ENCODE results near the gene PDAP1.
A peak's percentile ranks its signal among the peaks of the same experiment; 100 is the strongest.

- TF ChIP-seq RFX5 (IDR thresholded peaks at IDR 0.05; ENCODE audit: low read length), result 0 out of 2 replicates have a peak, but pooled peaks have one; percentile 9
- TF ChIP-seq EP300 (IDR thresholded peaks at IDR 0.05; ENCODE audit: borderline replicate concordance in 1 of 2, low read depth in 1 of 2, low read length in 1 of 2), result no peak
- TF ChIP-seq FOXM1 (IDR thresholded peaks at IDR 0.05; ENCODE audit: low read depth), result no peak
- no peak for TF ChIP-seq GABPA (IDR thresholded peaks at IDR 0.05; ENCODE audit: low read depth)
- TF ChIP-seq CTCF (IDR thresholded peaks at IDR 0.05), result no peak
- peak; percentile 43; the same call in 1 of the 2 replicates for TF ChIP-seq NFIC (IDR thresholded peaks at IDR 0.05; ENCODE audit: borderline replicate concordance)
- peak; percentile 96 for TF ChIP-seq MXI1 (IDR thresholded peaks at IDR 0.05; ENCODE audit: low read depth, low read length)
- no peak for TF ChIP-seq RCOR1 (IDR thresholded peaks at IDR 0.05; ENCODE audit: low read length)
- TF ChIP-seq USF2 (IDR thresholded peaks at IDR 0.05; ENCODE audit: borderline replicate concordance, low read depth, low read length), result no peak
- TF ChIP-seq GATA2 (CRISPR knock-in tag; IDR thresholded peaks at IDR 0.05), result no peak
These were observed 472 bp downstream of the PDAP1 start for GRCh38 chr7:99407872-99408378.

All from SK-N-SH (cell line).